CD14-positive monocyte (primary cell): Measurements from ENCODE around the gene SEC24C. TPM values are rescaled to one million over a fixed set of nuclear protein-coding genes. Genes with fewer than 3 reads are reported as not detected.

Experiments used
- DNase-seq, 3 donors: peaks; one replicate each; pipeline ENCODE4 v3.0.0-alpha.2; 2011 to 2022
- H2AFZ ChIP-seq: 2 replicates; pipeline ENCODE4 v1.6.0; 2012; ENCODE audit warnings: mild to moderate bottlenecking, low read depth, low read length, inconsistent platforms; ENCODE audit not compliant: insufficient read depth, poor library complexity, severe bottlenecking
- H3K27ac ChIP-seq, 2 donors: 1 replicate in 1 of 2; 2 replicates in 1 of 2; pipeline ENCODE4 v1.5.1; 2012 to 2013; ENCODE audit warnings: low read length in 2 of 2, control low read depth in 1 of 2, inconsistent platforms in 1 of 2, low read depth in 1 of 2, mild to moderate bottlenecking in 1 of 2
- H3K27me3 ChIP-seq, 2 donors: one replicate each; pipeline versions ENCODE4 v1.6.0 to v1.6.1; 2011 to 2013; ENCODE audit warnings: low read length in 2 of 2; ENCODE audit not compliant: control insufficient read depth in 2 of 2, insufficient read depth in 2 of 2
- H3K36me3 ChIP-seq, 2 donors: replicated peaks in 1 of 2; 1 replicate in 1 of 2; 2 replicates in 1 of 2; pipeline versions ENCODE4 v1.5.1 to v1.6.1; 2012 to 2013; ENCODE audit warnings: low read length in 2 of 2, control low read depth in 1 of 2, inconsistent platforms in 1 of 2, mild to moderate bottlenecking in 1 of 2; ENCODE audit not compliant: insufficient read depth in 2 of 2, control insufficient read depth in 1 of 2
- H3K4me1 ChIP-seq, 2 donors: 1 replicate in 1 of 2; 2 replicates in 1 of 2; pipeline versions ENCODE4 v1.5.1 to v1.6.1; 2012 to 2013; ENCODE audit warnings: low read length in 2 of 2, control low read depth in 1 of 2, inconsistent platforms in 1 of 2, mild to moderate bottlenecking in 1 of 2, moderate library complexity in 1 of 2; ENCODE audit not compliant: insufficient read depth in 2 of 2, control insufficient read depth in 1 of 2
- H3K4me2 ChIP-seq: replicated peaks from 2 replicates; pipeline ENCODE3; 2012; ENCODE audit warnings: low read length, moderate library complexity, mild to moderate bottlenecking; ENCODE audit not compliant: poor library complexity, severe bottlenecking; ENCODE audit errors: extremely low read depth
- H3K4me3 ChIP-seq, 3 experiments: fragments of 200-600 bp in 1 of 3; sonication (generic) in 1 of 3; replicated peaks in 1 of 3; 1 replicate in 2 of 3; 2 replicates in 1 of 3; pipeline ENCODE4 v1.5.1; 2011 to 2013; ENCODE audit warnings: low read length in 3 of 3, mild to moderate bottlenecking in 3 of 3, control low read depth in 2 of 3, low read depth in 2 of 3, inconsistent platforms in 1 of 3, moderate library complexity in 1 of 3
- H3K79me2 ChIP-seq: 2 replicates; pipeline ENCODE4 v1.6.0; 2012; ENCODE audit warnings: mild to moderate bottlenecking, control low read depth, inconsistent platforms, low read length, moderate library complexity; ENCODE audit not compliant: insufficient read depth
- H3K9ac ChIP-seq: 2 replicates; pipeline ENCODE4 v1.6.0; 2017; ENCODE audit warnings: low read length, mild to moderate bottlenecking; ENCODE audit not compliant: insufficient read depth, poor library complexity, severe bottlenecking
- H3K9me3 ChIP-seq, 2 donors: replicated peaks in 1 of 2; 1 replicate in 1 of 2; 2 replicates in 1 of 2; pipeline versions ENCODE4 v1.5.1 to v1.6.1; 2012 to 2013; ENCODE audit warnings: low read length in 2 of 2, control low read depth in 1 of 2; ENCODE audit not compliant: control insufficient read depth in 1 of 2, insufficient read depth in 1 of 2
- H4K20me1 ChIP-seq: 2 replicates; pipeline ENCODE4 v1.6.0; 2012; ENCODE audit warnings: mild to moderate bottlenecking, low read length, control low read depth, moderate library complexity; ENCODE audit not compliant: insufficient read depth
- H3K27ac Mint-ChIP-seq, 7 donors: one replicate each; pipeline ENCODE4 v1.8.0; 2020; ENCODE audit warnings: mild to moderate bottlenecking in 7 of 7, mixed read lengths in 7 of 7, moderate library complexity in 6 of 7, inconsistent platforms in 2 of 7
- H3K27me3 Mint-ChIP-seq, 3 donors: one replicate each; pipeline ENCODE4 v1.8.0; 2021 to 2022; ENCODE audit warnings: low read depth in 3 of 3, mild to moderate bottlenecking in 3 of 3, mixed read lengths in 3 of 3, moderate library complexity in 3 of 3, inconsistent platforms in 1 of 3
- H3K36me3 Mint-ChIP-seq, 2 donors: one replicate each; pipeline ENCODE4 v1.8.0; 2020; ENCODE audit warnings: mixed read lengths in 2 of 2, inconsistent platforms in 1 of 2, mild to moderate bottlenecking in 1 of 2
- H3K4me1 Mint-ChIP-seq: one replicate; pipeline ENCODE4 v1.8.0; 2020; ENCODE audit warnings: mild to moderate bottlenecking, mixed read lengths
- H3K4me3 Mint-ChIP-seq, 2 donors: one replicate each; pipeline ENCODE4 v1.8.0; 2020; ENCODE audit warnings: mild to moderate bottlenecking in 2 of 2, mixed read lengths in 2 of 2, moderate library complexity in 1 of 2
- H3K9me3 Mint-ChIP-seq, 7 donors: one replicate each; pipeline ENCODE4 v1.8.0; 2020 to 2022; ENCODE audit warnings: mixed read lengths in 7 of 7, mild to moderate bottlenecking in 6 of 7, moderate library complexity in 6 of 7, inconsistent platforms in 2 of 7
- CTCF ChIP-seq: fragments of 200-600 bp; IDR thresholded peaks from one replicate; pipeline ENCODE4 v1.8.0; 2022; ENCODE audit warnings: antibody characterized with exemption, mild to moderate bottlenecking
- WGBS: methylation state at CpG from one replicate; pipeline ENCODE4 v1.1.5; 2013; ENCODE audit warnings: missing lambda C conversion rate; ENCODE audit not compliant: insufficient coverage; 5-methylcytosine and 5-hydroxymethylcytosine counted together
- intact Hi-C, 2 donors: fragments of 100-400 bp; cut with micrococcal nuclease; formaldehyde crosslinking; loops; one replicate each; pipeline versions ENCODE4 v1.15.0 to v1.15.1; 2023
- polyA plus RNA-seq, 3 donors: library from polyadenylated mRNA; depleted of rRNA in 1 of 3; unstranded in 2 of 3; stranded (reverse) in 1 of 3; fragments of 300-500 nt in 2 of 3; fragments of >200 nt in 1 of 3; fragmentation: Illumina TruSeq in 2 of 3; gene quantifications; 1 replicate in 2 of 3; 2 replicates in 1 of 3; pipeline ENCODE4 v1.2.3, GENCODE V29; 2012 to 2021

SEC24C gene
- polyA plus RNA-seq, 3 donors, result 25.7 to 65.8 (median 44.8) TPM

GRCh38 chr10:73742454-73742734 lies 1.8 kb upstream of the SEC24C start:
- Histone ChIP-seq H4K20me1 (peaks cover 11% of the 10 kb centered on the region), H3K36me3 (peaks cover 9 to 18% of the 10 kb centered on the region in 2 donors), H3K79me2 (peaks cover 48% of the 10 kb centered on the region), H3K4me2 (no peak overlapping the region), H3K4me1 (peaks cover 21 to 27% of the 10 kb centered on the region in 2 donors), H3K9me3 (no peaks in the 10 kb centered on the region), H3K27me3 (no peaks in the 10 kb centered on the region), H3K27ac (no peak overlapping the region), H3K9ac (no peak overlapping the region), H3K4me3 (no peak overlapping the region), H2AFZ (no peak overlapping the region)
- Mint-ChIP-seq H3K27me3 (no peaks in the 10 kb centered on the region), H3K4me3 (no peak overlapping the region), H3K4me1 (peaks cover 25% of the 10 kb centered on the region), H3K9me3 (peaks cover 0 to 2% (median 0%) of the 10 kb centered on the region in 7 donors), H3K36me3 (peaks cover 14 to 46% of the 10 kb centered on the region in 2 donors), H3K27ac (no peak overlapping the region)
- DNase-seq, result no peak
- intact Hi-C loops, result loop anchor here (5.0 kb wide), 2 partner anchors 40 to 45 kb away; partner anchors contain the start of genes CHCHD1 (in 1 of the 2) and ZSWIM8 (in 1 of the 2)
- WGBS, result 90% methylated on average over 4 of the region's 5 CpGs
- no peak for TF ChIP-seq CTCF

DNA sequence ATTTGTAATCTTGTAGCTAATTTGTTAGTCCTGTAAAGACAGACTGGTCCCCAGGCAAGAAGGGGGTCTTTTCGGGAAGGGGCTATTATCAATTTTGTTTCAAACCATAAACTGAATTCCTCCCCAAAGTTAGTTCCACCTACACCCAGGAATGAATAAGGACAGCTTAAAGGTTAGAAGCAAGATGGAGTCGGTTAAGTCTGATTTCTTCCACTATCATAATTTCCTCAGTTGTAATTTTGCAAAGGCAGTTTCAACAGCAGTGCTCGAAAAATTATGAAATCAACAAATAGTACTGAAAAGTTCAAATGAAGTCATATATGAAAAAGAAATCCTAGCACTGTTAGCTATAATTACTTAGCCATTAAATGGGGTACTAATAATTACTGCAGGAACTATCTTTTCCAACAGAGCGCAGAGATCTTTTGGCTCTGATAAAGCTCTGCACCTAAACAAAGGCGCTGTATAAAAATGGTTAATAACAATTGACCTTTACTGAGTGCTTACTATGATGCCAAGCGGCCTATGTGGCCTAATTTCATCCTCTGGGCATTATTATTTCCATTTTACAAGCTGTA lies 756 bp upstream of the SEC24C start:
- Histone ChIP-seq H3K9ac (peak overlapping the region; percentile 90), H3K4me1 (peaks cover 21 to 27% of the 10 kb centered on the region in 2 donors), H3K27me3 (no peaks in the 10 kb centered on the region), H3K79me2 (peaks cover 58% of the 10 kb centered on the region), H4K20me1 (peaks cover 11% of the 10 kb centered on the region), H3K4me3 (peak overlapping the region; percentile 72 to 94 (median 93)), H3K9me3 (no peaks in the 10 kb centered on the region), H3K27ac (peak overlapping the region; percentile 91 to 95), H2AFZ (peak overlapping the region; percentile 95), H3K4me2 (peak overlapping the region; percentile 75), H3K36me3 (peaks cover 9 to 21% of the 10 kb centered on the region in 2 donors)
- TF ChIP-seq CTCF, result no peak
- no peak for DNase-seq
- H3K4me3 Mint-ChIP-seq, result peak overlapping the region; percentile 99
- peaks cover 25% of the 10 kb centered on the region for H3K4me1 Mint-ChIP-seq
- peaks cover 13 to 46% of the 10 kb centered on the region in 2 donors for H3K36me3 Mint-ChIP-seq
- no CpG with 5 or more reads among the region's 6 CpGs for WGBS
- H3K27me3 Mint-ChIP-seq, result no peaks in the 10 kb centered on the region
- H3K27ac Mint-ChIP-seq, result peak overlapping the region; percentile 99 to 100 (median 100)
- intact Hi-C loops, result loop anchor here (5.0 kb wide), 2 partner anchors 39 to 44 kb away; partner anchors contain the start of genes CHCHD1 (in 1 of the 2) and ZSWIM8 (in 1 of the 2)
- H3K9me3 Mint-ChIP-seq, result peaks cover 0 to 2% (median 0%) of the 10 kb centered on the region in 7 donors
